ENCODE results near the gene TUSC2.
A peak's percentile ranks its signal among the peaks of the same experiment; 100 is the strongest.
"Not testable (repeated sequence)": the region's sequence is repeated elsewhere in the genome, so short reads cannot be mapped to it uniquely, and the experiment has no call there.

The TUSC2 gene

DNA sequence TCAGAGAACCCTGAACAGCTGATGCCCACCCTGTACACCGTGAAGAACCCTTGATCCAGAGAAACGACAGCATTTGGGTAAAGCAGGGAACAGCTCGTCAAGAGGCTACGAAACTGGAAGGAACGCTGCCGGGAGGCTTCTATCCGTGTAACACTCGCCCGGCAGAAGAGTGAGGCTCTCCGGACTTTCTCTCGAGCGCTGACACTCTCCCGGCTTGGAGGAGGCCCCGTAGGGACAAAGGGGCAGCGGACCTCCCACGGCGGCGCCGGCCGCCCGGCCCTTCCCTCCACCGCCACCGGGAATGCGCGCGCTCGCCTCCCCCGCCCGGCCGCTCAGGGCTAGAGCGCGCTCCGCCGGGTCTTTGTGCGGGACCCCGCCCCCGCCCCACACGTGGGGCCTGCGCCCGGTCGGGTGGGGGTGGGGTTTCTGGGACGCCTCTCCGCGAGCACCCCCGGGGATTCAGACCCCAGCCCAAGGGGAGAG, 7.1 kb downstream of the TUSC2 start:
- H3K4me1 ChIP-seq (ENCODE audit: control insufficient read depth, low read depth, low read length) = peaks cover 11% of the 10 kb centered on the region
- peak overlapping the region; percentile 75 for H3K4me3 ChIP-seq (ENCODE audit: low read length)
- H3K36me3 ChIP-seq (ENCODE audit: control insufficient read depth, low read depth, low read length) = peaks cover 34% of the 10 kb centered on the region
- H3K27me3 ChIP-seq (ENCODE audit: control insufficient read depth, insufficient read depth, low read length) = no peaks in the 10 kb centered on the region
- peak overlapping the region; percentile 95 for H3K9ac ChIP-seq (ENCODE audit: low read length)
- peak overlapping the region; percentile 98 for H3K27ac ChIP-seq (ENCODE audit: low read length)
- no peaks in the 10 kb centered on the region for H3K9me3 ChIP-seq (ENCODE audit: control insufficient read depth, low read depth, low read length)

DNA sequence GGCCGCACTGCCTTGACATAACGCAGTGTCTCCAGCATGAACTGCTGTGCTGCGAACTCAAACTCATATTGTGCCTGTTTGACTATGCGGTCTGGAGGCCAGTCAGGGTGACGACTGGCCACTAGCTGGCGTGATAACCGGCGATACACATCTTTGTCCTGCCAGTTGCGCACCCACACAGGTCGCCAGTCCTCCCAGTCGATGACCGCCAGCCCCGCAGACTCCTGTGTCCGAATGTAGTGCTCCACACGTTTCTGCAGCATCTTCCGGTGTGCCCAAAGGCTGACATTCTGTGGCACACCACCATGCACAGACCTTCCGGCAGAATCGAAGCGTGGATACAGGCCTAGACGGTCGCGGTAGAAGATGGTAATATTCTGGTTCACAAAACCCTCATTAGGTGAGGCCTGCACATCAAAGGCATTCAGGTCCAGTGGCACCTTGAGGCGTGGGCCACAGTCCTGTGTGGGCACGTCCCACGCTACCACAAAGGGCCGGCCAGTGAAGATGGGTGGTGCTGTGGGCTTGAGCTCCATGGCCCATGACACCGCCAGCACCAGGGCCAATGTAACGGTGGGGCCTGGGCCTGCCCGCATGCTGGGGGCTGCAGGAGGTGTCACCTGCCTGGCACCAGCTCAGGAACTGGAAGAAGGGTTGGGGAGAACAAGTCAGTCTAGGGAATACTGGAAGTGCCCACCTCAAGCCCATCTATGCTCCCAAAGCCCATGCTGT, 8.0 kb downstream of the TUSC2 start:
- peaks cover 11% of the 10 kb centered on the region for H3K4me1 ChIP-seq (ENCODE audit: control insufficient read depth, low read depth, low read length)
- H3K27ac ChIP-seq (ENCODE audit: low read length) = no peak overlapping the region
- H3K4me3 ChIP-seq (ENCODE audit: low read length) = peak overlapping the region; percentile 75
- H3K9ac ChIP-seq (ENCODE audit: low read length) = peak overlapping the region; percentile 95
- peaks cover 34% of the 10 kb centered on the region for H3K36me3 ChIP-seq (ENCODE audit: control insufficient read depth, low read depth, low read length)
- no peaks in the 10 kb centered on the region for H3K27me3 ChIP-seq (ENCODE audit: control insufficient read depth, insufficient read depth, low read length)
- no peaks in the 10 kb centered on the region for H3K9me3 ChIP-seq (ENCODE audit: control insufficient read depth, low read depth, low read length)

DNA sequence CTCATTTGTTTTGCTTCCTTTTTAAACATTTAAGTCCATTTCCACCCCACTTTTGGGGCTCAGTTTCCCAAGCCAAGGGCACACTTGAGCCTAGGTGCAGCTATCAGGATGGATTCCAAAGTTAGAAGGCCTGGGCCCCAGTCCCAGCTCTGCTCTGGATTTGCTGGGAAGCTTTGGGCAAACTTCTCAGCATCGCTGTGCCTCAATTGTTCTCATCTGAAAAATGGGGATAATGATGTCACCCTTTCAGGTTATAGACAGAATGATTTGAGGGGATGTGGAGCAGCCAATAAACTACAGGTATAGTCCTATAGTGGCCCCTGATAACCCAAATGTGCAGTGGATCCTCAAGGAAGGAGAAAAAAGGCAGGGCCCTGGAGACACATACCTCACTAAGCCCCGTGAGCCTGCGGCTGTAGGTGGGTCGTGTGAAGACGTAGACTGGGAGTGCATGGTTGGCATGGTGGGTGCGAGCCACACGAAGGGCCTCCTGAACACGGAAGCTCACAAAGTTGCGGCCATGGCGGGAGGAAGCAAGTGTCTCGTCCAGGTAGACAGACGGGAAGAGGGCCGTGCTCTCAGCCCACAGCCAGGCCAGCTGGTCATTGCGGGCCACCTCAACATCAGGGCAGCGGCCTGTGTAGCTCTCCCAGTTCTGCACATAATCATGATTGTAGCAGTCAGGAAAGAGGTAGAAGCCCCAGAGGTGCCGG, 8.7 kb downstream of the TUSC2 start:
- peaks cover 34% of the 10 kb centered on the region for H3K36me3 ChIP-seq (ENCODE audit: control insufficient read depth, low read depth, low read length)
- peaks cover 10% of the 10 kb centered on the region for H3K4me1 ChIP-seq (ENCODE audit: control insufficient read depth, low read depth, low read length)
- H3K9me3 ChIP-seq (ENCODE audit: control insufficient read depth, low read depth, low read length) = no peaks in the 10 kb centered on the region
- H3K9ac ChIP-seq (ENCODE audit: low read length) = no peak overlapping the region
- no peaks in the 10 kb centered on the region for H3K27me3 ChIP-seq (ENCODE audit: control insufficient read depth, insufficient read depth, low read length)
- no peak overlapping the region for H3K4me3 ChIP-seq (ENCODE audit: low read length)
- no peak overlapping the region for H3K27ac ChIP-seq (ENCODE audit: low read length)

DNA sequence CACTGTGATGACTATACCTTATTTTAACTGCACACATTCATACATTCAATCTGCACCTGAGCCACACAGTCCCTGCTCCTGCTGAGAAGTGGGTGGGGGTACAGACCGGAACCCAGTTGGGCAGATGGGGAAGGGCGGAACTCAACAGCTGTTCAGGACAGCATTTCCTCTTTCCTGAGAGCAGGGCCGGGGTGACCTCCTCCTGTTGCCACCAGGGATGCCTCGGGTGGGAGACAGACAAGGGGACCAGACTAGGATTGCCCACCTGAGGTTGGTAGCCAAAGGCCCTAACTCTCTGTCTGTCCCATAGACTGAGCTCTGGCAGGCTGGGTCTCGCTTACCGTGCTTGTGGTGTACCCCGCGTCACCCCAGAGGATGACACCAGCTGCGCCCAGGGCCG, 9.4 kb downstream of the TUSC2 start:
- H3K27me3 ChIP-seq (ENCODE audit: control insufficient read depth, insufficient read depth, low read length) = no peaks in the 10 kb centered on the region
- peaks cover 8% of the 10 kb centered on the region for H3K4me1 ChIP-seq (ENCODE audit: control insufficient read depth, low read depth, low read length)
- no peaks in the 10 kb centered on the region for H3K9me3 ChIP-seq (ENCODE audit: control insufficient read depth, low read depth, low read length)
- no peak overlapping the region for H3K9ac ChIP-seq (ENCODE audit: low read length)
- no peak overlapping the region for H3K4me3 ChIP-seq (ENCODE audit: low read length)
- peaks cover 34% of the 10 kb centered on the region for H3K36me3 ChIP-seq (ENCODE audit: control insufficient read depth, low read depth, low read length)
- H3K27ac ChIP-seq (ENCODE audit: low read length) = no peak overlapping the region

DNA sequence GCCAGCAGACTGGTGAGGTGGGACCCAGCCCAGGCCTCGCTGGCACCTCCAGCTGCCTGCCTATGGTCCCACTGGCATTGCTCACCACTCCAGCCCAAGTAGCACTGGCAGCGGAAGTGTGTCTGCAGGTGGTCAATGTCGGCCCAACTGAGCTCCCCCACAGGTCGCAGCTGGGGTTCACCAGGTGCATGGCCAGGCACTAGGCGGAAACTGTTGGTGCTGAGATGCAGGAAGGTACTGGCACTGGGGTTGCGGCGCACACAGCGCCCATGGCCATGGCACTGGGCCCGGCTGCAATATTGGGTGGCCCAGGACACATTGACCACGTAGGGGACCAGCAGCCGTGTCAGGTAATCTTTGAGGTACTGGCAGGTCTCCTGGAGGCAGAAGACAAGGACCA, 9.9 kb downstream of the TUSC2 start:
- no peak overlapping the region for H3K4me3 ChIP-seq (ENCODE audit: low read length)
- no peak overlapping the region for H3K9ac ChIP-seq (ENCODE audit: low read length)
- peaks cover 34% of the 10 kb centered on the region for H3K36me3 ChIP-seq (ENCODE audit: control insufficient read depth, low read depth, low read length)
- peaks cover 4% of the 10 kb centered on the region for H3K4me1 ChIP-seq (ENCODE audit: control insufficient read depth, low read depth, low read length)
- no peaks in the 10 kb centered on the region for H3K27me3 ChIP-seq (ENCODE audit: control insufficient read depth, insufficient read depth, low read length)
- no peak overlapping the region for H3K27ac ChIP-seq (ENCODE audit: low read length)
- H3K9me3 ChIP-seq (ENCODE audit: control insufficient read depth, low read depth, low read length) = no peaks in the 10 kb centered on the region

DNA sequence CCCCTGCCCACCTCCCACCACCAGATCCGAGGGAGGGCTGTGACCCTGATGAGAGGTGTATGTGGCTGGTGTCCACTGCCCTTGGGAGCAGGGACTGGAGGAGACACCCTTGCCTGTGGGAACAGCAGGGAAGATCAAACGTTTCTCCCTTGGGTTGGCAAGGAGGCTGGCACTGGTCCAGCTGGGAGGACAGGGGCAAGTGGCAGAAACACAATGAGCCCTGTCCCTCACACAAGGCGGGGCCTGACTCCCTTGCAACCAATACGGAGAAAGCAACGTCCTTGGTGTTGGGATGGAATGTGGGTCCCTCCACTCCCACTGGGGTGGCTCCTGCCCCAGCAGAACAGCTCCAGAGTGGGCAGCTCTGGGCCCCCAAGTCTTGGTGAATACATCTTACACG, 10.7 kb downstream of the TUSC2 start:
- no peak overlapping the region for H3K4me3 ChIP-seq (ENCODE audit: low read length)
- H3K9ac ChIP-seq (ENCODE audit: low read length) = no peak overlapping the region
- H3K27me3 ChIP-seq (ENCODE audit: control insufficient read depth, insufficient read depth, low read length) = no peaks in the 10 kb centered on the region
- H3K9me3 ChIP-seq (ENCODE audit: control insufficient read depth, low read depth, low read length) = no peaks in the 10 kb centered on the region
- no peak overlapping the region for H3K27ac ChIP-seq (ENCODE audit: low read length)
- peaks cover 34% of the 10 kb centered on the region for H3K36me3 ChIP-seq (ENCODE audit: control insufficient read depth, low read depth, low read length)
- no peaks in the 10 kb centered on the region for H3K4me1 ChIP-seq (ENCODE audit: control insufficient read depth, low read depth, low read length)

DNA sequence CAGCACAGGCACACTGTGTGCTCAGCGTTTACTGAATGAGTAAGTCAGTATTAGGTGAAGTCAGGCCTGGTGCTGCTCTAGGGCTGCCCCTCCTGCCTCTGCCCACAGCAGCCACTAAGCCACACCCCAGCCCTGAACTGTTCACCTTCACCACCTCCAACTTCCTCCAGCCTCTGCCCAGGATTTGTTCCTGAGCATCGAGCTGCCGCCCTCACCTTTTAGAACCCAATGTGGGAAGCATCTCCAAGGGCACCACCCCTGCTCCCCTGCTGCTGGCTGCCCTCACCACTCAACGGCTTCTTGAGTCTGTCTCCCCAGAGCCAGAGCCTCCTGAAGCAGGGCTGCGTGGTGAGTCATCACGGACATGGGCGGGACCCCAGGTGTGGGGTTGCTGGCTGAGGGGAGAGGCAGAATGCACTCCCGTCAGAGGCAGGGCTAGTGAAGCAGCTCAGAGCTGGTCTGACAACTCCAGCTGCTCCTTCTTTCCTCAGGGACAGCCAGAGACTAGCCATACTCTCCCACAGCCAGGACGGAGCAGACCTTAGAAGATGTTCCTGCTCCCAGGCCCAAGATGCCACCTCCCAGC, 11.3 kb downstream of the TUSC2 start:
- H3K4me3 ChIP-seq (ENCODE audit: low read length) = no peak overlapping the region
- no peak overlapping the region for H3K9ac ChIP-seq (ENCODE audit: low read length)
- peaks cover 34% of the 10 kb centered on the region for H3K36me3 ChIP-seq (ENCODE audit: control insufficient read depth, low read depth, low read length)
- no peaks in the 10 kb centered on the region for H3K9me3 ChIP-seq (ENCODE audit: control insufficient read depth, low read depth, low read length)
- no peaks in the 10 kb centered on the region for H3K27me3 ChIP-seq (ENCODE audit: control insufficient read depth, insufficient read depth, low read length)
- H3K4me1 ChIP-seq (ENCODE audit: control insufficient read depth, low read depth, low read length) = no peaks in the 10 kb centered on the region
- no peak overlapping the region for H3K27ac ChIP-seq (ENCODE audit: low read length)

DNA sequence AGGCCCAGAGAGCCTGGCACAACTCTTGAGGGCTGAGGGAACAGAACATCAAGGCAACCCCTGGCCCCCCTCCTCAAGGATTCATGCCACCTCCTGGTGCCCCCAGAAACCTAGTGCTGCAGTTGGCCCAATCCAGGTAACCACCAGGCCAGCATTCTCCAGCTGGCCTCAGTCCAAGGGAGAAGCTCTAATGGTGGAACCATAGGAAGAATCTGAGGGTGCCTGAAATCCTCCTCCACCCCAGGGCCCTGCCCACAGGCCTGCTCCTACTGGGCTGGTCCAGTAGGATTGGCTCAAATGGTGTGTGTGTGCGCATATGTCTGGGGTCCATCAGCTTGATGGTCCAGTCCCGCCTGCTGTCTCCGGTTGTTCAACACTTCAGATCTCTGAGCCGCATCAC, 13.2 kb downstream of the TUSC2 start:
- Histone ChIP-seq H3K9ac (ENCODE audit: low read length) (no peak overlapping the region), H3K4me1 (ENCODE audit: control insufficient read depth, low read depth, low read length) (no peaks in the 10 kb centered on the region), H3K4me3 (ENCODE audit: low read length) (no peak overlapping the region), H3K27ac (ENCODE audit: low read length) (no peak overlapping the region), H3K27me3 (ENCODE audit: control insufficient read depth, insufficient read depth, low read length) (no peaks in the 10 kb centered on the region), H3K9me3 (ENCODE audit: control insufficient read depth, low read depth, low read length) (peaks cover 2% of the 10 kb centered on the region), H3K36me3 (ENCODE audit: control insufficient read depth, low read depth, low read length) (peaks cover 32% of the 10 kb centered on the region)

DNA sequence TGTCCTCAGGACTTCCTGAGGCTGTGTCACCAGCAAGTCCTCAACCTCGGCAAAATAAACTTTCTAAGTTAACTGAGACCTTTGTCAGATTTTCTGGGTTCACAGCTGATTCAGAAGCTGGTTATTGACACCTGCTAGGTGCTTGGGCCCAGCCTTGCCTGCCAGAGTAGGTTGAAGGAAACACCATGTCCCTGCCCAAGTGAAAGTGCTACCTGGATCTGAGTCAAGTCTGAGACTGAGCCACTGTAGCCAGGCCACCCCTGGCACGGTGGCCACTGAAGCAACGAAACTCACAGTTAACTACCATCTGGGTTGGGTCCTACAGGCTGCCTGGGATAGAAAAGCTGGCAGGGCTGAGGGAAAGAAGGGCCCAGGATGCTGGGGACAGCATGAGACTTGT, 13.7 kb downstream of the TUSC2 start:
- no peak overlapping the region for H3K27ac ChIP-seq (ENCODE audit: low read length)
- H3K36me3 ChIP-seq (ENCODE audit: control insufficient read depth, low read depth, low read length) = peaks cover 27% of the 10 kb centered on the region
- no peak overlapping the region for H3K9ac ChIP-seq (ENCODE audit: low read length)
- H3K9me3 ChIP-seq (ENCODE audit: control insufficient read depth, low read depth, low read length) = peaks cover 6% of the 10 kb centered on the region
- H3K4me3 ChIP-seq (ENCODE audit: low read length) = no peak overlapping the region
- H3K4me1 ChIP-seq (ENCODE audit: control insufficient read depth, low read depth, low read length) = no peaks in the 10 kb centered on the region
- H3K27me3 ChIP-seq (ENCODE audit: control insufficient read depth, insufficient read depth, low read length) = no peaks in the 10 kb centered on the region

DNA sequence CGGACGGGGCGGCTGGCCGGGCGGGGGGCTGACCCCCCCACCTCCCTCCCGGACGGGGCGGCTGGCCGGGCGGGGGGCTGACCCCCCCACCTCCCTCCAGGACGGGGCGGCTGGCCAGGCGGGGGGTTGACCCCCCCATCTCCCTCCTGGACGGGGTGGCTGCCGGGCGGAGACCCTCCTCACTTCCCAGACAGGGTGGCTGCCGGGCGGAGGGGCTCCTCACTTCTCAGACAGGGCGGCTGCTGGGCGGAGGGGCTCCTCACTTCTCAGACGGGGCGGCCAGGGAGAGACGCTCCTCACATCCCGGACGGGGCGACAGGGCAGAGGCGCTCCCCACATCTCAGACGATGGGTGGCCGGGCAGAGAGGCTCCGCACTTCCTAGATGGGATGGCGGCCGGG, 16.0 kb downstream of the TUSC2 start:
- H3K27me3 ChIP-seq (ENCODE audit: control insufficient read depth, insufficient read depth, low read length); H3K9ac ChIP-seq (ENCODE audit: low read length); H3K4me1 ChIP-seq (ENCODE audit: control insufficient read depth, low read depth, low read length); H3K9me3 ChIP-seq (ENCODE audit: control insufficient read depth, low read depth, low read length); H3K36me3 ChIP-seq (ENCODE audit: control insufficient read depth, low read depth, low read length); H3K27ac ChIP-seq (ENCODE audit: low read length); H3K4me3 ChIP-seq (ENCODE audit: low read length): not testable (repeated sequence)

DNA sequence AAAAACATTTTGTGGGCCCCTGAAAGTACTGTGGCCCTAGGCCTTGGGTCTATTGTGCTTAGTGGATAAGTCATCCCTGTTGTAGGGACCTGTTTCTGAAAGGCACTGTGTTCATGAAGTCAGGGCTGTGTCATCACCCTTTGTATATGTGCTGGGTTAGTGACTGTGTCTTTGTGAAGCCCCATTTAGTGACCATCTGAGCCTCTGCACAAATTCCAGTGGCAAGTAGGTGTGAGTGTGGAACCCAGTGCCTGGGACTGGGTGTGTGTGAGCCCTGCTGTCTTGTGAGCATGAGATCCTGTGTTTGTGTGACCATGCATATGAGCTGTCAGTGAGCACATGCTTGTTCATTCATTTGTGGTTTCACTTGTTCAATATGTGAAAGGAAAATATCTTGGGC, 23.4 kb downstream of the TUSC2 start:
- no peaks in the 10 kb centered on the region for H3K36me3 ChIP-seq (ENCODE audit: control insufficient read depth, low read depth, low read length)
- peaks cover 17% of the 10 kb centered on the region for H3K4me1 ChIP-seq (ENCODE audit: control insufficient read depth, low read depth, low read length)
- no peak overlapping the region for H3K27ac ChIP-seq (ENCODE audit: low read length)
- peaks cover 2% of the 10 kb centered on the region for H3K9me3 ChIP-seq (ENCODE audit: control insufficient read depth, low read depth, low read length)
- H3K9ac ChIP-seq (ENCODE audit: low read length) = no peak overlapping the region
- no peaks in the 10 kb centered on the region for H3K27me3 ChIP-seq (ENCODE audit: control insufficient read depth, insufficient read depth, low read length)
- no peak overlapping the region for H3K4me3 ChIP-seq (ENCODE audit: low read length)
